Mesothelial cell of epicardium (in vitro differentiated cells): ENCODE data around the gene PUS1. TPM values are rescaled to one million over a fixed set of nuclear protein-coding genes. Genes with fewer than 3 reads are reported as not detected.
A peak's percentile ranks its signal among the peaks of the same experiment; 100 is the strongest.
"Not testable (repeated sequence)": the region's sequence is repeated elsewhere in the genome, so short reads cannot be mapped to it uniquely, and the experiment has no call there.

Experiments used
- DNase-seq, 2 experiments: peaks; one replicate each; pipeline ENCODE4 v3.0.0; 2021; ENCODE audit warnings: low spot score in 2 of 2; ENCODE audit not compliant: unreplicated experiment in 2 of 2
- H3K27ac Mint-ChIP-seq: 2 replicates; pipeline ENCODE4 v1.8.0; 2021; ENCODE audit warnings: mixed read lengths
- H3K27me3 Mint-ChIP-seq: 2 replicates; pipeline ENCODE4 v1.8.0; 2021; ENCODE audit warnings: low read depth, mixed read lengths
- H3K36me3 Mint-ChIP-seq: 2 replicates; pipeline ENCODE4 v1.8.0; 2021; ENCODE audit warnings: mixed read lengths
- H3K4me1 Mint-ChIP-seq: 2 replicates; pipeline ENCODE4 v1.8.0; 2021; ENCODE audit warnings: mixed read lengths
- H3K4me3 Mint-ChIP-seq: 2 replicates; pipeline ENCODE4 v1.8.0; 2021; ENCODE audit warnings: mild to moderate bottlenecking, moderate library complexity, mixed read lengths
- H3K9me3 Mint-ChIP-seq: 2 replicates; pipeline ENCODE4 v1.8.0; 2021; ENCODE audit warnings: mixed read lengths
- CTCF ChIP-seq: fragments of 200-600 bp; sonication (generic); IDR thresholded peaks from one replicate; pipeline ENCODE4 v1.5.0; 2021; ENCODE audit warnings: antibody characterized with exemption; ENCODE audit not compliant: unreplicated experiment
- total RNA-seq: library from RNA; stranded (reverse); gene quantifications from 3 replicates; pipeline ENCODE4 v1.2.1, GENCODE V29; 2021

The PUS1 gene
- 25.5 to 28.2 TPM (median 27.4 TPM) in 3 replicates for total RNA-seq

GRCh38 chr12:131928711-131929580 lies at the start of gene PUS1:
PUS1 (plus strand) TSS chr12:131929276; CDS start chr12:131929723, 447 bp downstream.
- peak within 1 kb of the TSS; percentile 81 for H3K27ac Mint-ChIP-seq
- no peaks in the 10 kb centered on the region for H3K27me3 Mint-ChIP-seq
- peaks cover 18% of the 10 kb centered on the region for H3K36me3 Mint-ChIP-seq
- H3K9me3 Mint-ChIP-seq = no peaks in the 10 kb centered on the region
- peak within 1 kb of the TSS; percentile 95 for H3K4me3 Mint-ChIP-seq
- peak; percentile 88 to 90 for DNase-seq
- TF ChIP-seq CTCF = no peak
- H3K4me1 Mint-ChIP-seq = peaks cover 9% of the 10 kb centered on the region

- Mint-ChIP-seq H3K27ac (no peak overlapping the region), H3K9me3 (peaks cover 7% of the 10 kb centered on the region), H3K4me3 (no peak overlapping the region), H3K36me3 (peaks cover 3% of the 10 kb centered on the region), H3K27me3 (peaks cover 5% of the 10 kb centered on the region), H3K4me1 (peaks cover 9% of the 10 kb centered on the region)
- no peak for TF ChIP-seq CTCF
- no peak for DNase-seq
Observed at GRCh38 chr12:131882804-131883520, 46.1 kb upstream of the PUS1 start.

DNA sequence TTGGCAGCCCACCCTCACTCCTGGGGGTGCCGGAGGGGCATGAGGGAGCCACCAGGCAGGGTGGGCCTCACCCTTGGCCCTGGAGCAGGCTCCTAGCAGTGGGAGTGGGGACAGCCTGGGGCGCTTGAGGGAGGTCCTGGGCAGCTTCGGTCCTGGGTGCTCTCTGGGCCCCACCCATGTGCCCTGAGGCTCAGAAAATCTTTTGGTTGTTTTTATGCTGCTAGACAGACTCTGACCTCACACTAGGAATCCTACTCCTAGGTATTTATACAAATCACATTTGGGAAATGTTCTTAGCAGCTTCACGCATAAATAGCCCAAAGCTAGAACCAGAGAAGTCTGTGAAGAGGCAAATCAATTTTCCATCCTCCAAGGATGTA lies 45.6 kb upstream of the PUS1 start:
- Mint-ChIP-seq H3K27ac (no peak overlapping the region), H3K4me3 (no peak overlapping the region), H3K27me3 (peaks cover 6% of the 10 kb centered on the region), H3K4me1 (peaks cover 4% of the 10 kb centered on the region), H3K36me3 (peaks cover 3% of the 10 kb centered on the region), H3K9me3 (peaks cover 7% of the 10 kb centered on the region)
- TF ChIP-seq CTCF = no peak
- no peak for DNase-seq

GRCh38 chr12:131885076-131885475 lies 44.0 kb upstream of the PUS1 start:
- H3K4me1 Mint-ChIP-seq = peaks cover 11% of the 10 kb centered on the region
- H3K36me3 Mint-ChIP-seq, DNase-seq, H3K27me3 Mint-ChIP-seq, H3K27ac Mint-ChIP-seq, H3K9me3 Mint-ChIP-seq, H3K4me3 Mint-ChIP-seq: not testable (repeated sequence)

DNA sequence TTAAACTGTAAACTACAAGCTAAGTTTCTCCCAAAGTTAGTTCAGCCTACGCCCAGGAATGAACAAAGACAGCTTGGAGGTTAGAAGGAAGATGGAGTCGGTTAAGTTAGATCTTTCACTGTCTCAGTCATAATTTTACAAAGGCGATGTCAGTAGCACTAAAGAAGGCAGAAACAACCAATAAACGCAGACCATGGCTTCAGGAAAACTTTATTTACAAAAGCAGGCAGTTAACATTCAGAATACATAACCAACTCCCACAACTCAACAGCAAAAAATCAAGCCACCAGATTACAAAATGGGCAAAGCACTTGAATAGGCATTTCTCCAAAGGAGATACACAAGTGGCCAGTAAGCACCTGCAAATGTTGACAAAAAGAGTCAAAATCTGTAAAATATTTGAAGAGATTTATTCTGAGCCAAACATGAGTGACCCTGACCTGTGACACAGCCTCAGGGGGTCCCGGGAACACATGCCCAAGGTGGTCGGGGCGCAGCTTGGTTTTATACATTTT lies 43.5 kb upstream of the PUS1 start:
- peaks cover 10% of the 10 kb centered on the region for H3K27me3 Mint-ChIP-seq
- DNase-seq = no peak
- H3K4me3 Mint-ChIP-seq = no peak overlapping the region
- peaks cover 11% of the 10 kb centered on the region for H3K4me1 Mint-ChIP-seq
- H3K9me3 Mint-ChIP-seq = peaks cover 7% of the 10 kb centered on the region
- no peak overlapping the region for H3K27ac Mint-ChIP-seq
- TF ChIP-seq CTCF = no peak
- H3K36me3 Mint-ChIP-seq = peaks cover 3% of the 10 kb centered on the region

DNA sequence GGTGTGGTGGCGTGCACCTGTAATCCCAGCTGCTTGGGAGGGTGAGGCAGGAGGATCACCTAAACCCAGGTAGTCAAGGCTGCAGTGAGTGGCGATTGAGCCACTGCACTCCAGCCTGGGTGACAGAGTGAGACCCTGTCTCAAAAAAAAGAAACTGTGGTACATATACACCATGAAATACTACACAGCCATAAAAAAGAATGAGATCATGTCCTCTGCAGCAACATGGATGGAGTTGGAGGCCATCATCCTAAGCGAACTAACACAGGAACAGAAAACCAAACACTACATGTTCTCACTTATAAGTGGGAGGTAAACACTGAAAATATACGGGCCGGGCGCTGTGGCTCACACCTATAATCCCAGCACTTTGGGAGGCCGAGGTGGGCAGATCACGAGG lies 37.4 kb upstream of the PUS1 start:
- not testable (repeated sequence) for H3K27me3 Mint-ChIP-seq, H3K9me3 Mint-ChIP-seq, DNase-seq, H3K4me3 Mint-ChIP-seq, H3K27ac Mint-ChIP-seq, H3K36me3 Mint-ChIP-seq
- peaks cover 11% of the 10 kb centered on the region for H3K4me1 Mint-ChIP-seq
